ENCODE results near the gene CCDC85B. TPM values are rescaled to one million over a fixed set of nuclear protein-coding genes. Genes with fewer than 3 reads are reported as not detected.
A peak's percentile ranks its signal among the peaks of the same experiment; 100 is the strongest.

CCDC85B gene
- total and polyA plus RNA-seq, 2 of the 13 experiments (the other 11 are each of a cell fraction or from before 2014, with no cell fraction given) = 8.2 to 19.5 TPM

DNA sequence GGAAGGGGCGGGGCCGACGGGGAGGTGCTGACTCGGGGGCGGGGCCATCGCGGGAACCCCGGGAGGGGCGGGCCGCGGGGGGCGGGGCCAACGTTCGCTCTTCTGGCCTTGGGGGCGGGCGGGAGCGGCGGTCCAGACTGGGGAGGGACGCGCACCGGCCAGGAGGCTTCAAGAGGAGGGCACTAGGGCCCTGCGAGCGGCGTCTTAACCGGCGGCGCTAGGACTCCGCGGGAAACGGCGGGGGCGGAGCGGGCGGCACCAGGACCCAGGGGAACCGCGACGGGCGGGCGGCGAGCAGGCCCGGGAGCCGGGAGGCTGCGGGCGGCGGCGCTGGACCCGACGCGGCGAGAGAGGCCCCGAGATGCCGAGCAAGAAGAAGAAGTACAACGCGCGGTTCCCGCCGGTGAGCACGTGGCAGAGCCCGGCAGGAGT, 28.7 kb downstream of the CCDC85B start, which contains the start of gene DRAP1 (continued):
- TF ChIP-seq, protein P1, sequence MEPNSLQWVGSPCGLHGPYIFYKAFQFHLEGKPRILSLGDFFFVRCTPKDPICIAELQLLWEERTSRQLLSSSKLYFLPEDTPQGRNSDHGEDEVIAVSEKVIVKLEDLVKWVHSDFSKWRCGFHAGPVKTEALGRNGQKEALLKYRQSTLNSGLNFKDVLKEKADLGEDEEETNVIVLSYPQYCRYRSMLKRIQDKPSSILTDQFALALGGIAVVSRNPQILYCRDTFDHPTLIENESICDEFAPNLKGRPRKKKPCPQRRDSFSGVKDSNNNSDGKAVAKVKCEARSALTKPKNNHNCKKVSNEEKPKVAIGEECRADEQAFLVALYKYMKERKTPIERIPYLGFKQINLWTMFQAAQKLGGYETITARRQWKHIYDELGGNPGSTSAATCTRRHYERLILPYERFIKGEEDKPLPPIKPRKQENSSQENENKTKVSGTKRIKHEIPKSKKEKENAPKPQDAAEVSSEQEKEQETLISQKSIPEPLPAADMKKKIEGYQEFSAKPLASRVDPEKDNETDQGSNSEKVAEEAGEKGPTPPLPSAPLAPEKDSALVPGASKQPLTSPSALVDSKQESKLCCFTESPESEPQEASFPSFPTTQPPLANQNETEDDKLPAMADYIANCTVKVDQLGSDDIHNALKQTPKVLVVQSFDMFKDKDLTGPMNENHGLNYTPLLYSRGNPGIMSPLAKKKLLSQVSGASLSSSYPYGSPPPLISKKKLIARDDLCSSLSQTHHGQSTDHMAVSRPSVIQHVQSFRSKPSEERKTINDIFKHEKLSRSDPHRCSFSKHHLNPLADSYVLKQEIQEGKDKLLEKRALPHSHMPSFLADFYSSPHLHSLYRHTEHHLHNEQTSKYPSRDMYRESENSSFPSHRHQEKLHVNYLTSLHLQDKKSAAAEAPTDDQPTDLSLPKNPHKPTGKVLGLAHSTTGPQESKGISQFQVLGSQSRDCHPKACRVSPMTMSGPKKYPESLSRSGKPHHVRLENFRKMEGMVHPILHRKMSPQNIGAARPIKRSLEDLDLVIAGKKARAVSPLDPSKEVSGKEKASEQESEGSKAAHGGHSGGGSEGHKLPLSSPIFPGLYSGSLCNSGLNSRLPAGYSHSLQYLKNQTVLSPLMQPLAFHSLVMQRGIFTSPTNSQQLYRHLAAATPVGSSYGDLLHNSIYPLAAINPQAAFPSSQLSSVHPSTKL (CRISPR knock-in tag; IDR thresholded peaks at IDR 0.05) = peak; percentile 46; the same call in 1 of the 2 replicates
- peak; percentile 44 for TF ChIP-seq MED8 (CRISPR knock-in tag; IDR thresholded peaks at IDR 0.05; ENCODE audit: insufficient replicate concordance)
- peak; percentile 91 for TF ChIP-seq TARDBP (CRISPR knock-in tag; IDR thresholded peaks at IDR 0.05)
- TF ChIP-seq NR2F6 (IDR thresholded peaks at IDR 0.05) = no peak
- TF ChIP-seq NR2F6 (CRISPR knock-in tag; IDR thresholded peaks at IDR 0.05) = peak; percentile 68
- no peak for TF ChIP-seq FOSL1 (CRISPR knock-in tag; IDR thresholded peaks at IDR 0.05; ENCODE audit: borderline replicate concordance)
- no peak for TF ChIP-seq GZF1 (CRISPR knock-in tag; IDR thresholded peaks at IDR 0.05)
- TF ChIP-seq, protein P2, sequence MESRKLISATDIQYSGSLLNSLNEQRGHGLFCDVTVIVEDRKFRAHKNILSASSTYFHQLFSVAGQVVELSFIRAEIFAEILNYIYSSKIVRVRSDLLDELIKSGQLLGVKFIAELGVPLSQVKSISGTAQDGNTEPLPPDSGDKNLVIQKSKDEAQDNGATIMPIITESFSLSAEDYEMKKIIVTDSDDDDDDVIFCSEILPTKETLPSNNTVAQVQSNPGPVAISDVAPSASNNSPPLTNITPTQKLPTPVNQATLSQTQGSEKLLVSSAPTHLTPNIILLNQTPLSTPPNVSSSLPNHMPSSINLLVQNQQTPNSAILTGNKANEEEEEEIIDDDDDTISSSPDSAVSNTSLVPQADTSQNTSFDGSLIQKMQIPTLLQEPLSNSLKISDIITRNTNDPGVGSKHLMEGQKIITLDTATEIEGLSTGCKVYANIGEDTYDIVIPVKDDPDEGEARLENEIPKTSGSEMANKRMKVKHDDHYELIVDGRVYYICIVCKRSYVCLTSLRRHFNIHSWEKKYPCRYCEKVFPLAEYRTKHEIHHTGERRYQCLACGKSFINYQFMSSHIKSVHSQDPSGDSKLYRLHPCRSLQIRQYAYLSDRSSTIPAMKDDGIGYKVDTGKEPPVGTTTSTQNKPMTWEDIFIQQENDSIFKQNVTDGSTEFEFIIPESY (CRISPR knock-in tag; IDR thresholded peaks at IDR 0.05) = peak; percentile 75
- no peak for TF ChIP-seq MBNL3 (CRISPR knock-in tag; conservative IDR thresholded peaks at IDR 0.05)
- no peak for TF ChIP-seq MZF1 (CRISPR knock-in tag; IDR thresholded peaks at IDR 0.05; ENCODE audit: borderline replicate concordance)
- TF ChIP-seq ZNF747 (CRISPR knock-in tag; IDR thresholded peaks at IDR 0.05; ENCODE audit: borderline replicate concordance) = 0 out of 2 replicates have a peak, but pooled peaks have one; percentile 55
- no peak for TF ChIP-seq EEA1 (CRISPR knock-in tag; IDR thresholded peaks at IDR 0.05; ENCODE audit: borderline replicate concordance)
- no peak for TF ChIP-seq NRL (CRISPR knock-in tag; IDR thresholded peaks at IDR 0.05; ENCODE audit: borderline replicate concordance)
- TF ChIP-seq NPAS2 (CRISPR knock-in tag; IDR thresholded peaks at IDR 0.05; ENCODE audit: borderline replicate concordance) = no peak
- TF ChIP-seq, protein P3, sequence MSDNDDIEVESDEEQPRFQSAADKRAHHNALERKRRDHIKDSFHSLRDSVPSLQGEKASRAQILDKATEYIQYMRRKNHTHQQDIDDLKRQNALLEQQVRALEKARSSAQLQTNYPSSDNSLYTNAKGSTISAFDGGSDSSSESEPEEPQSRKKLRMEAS (IDR thresholded peaks at IDR 0.05) = peak; percentile 86
- no peak; the same call in 1 of the 2 replicates for TF ChIP-seq XBP1 (CRISPR knock-in tag; IDR thresholded peaks at IDR 0.05)
- TF ChIP-seq MTF1 (CRISPR knock-in tag; IDR thresholded peaks at IDR 0.05) = peak; percentile 51; the same call in 1 of the 2 replicates
- TF ChIP-seq ZNF570 (CRISPR knock-in tag; IDR thresholded peaks at IDR 0.05; ENCODE audit: borderline replicate concordance) = no peak
- TF ChIP-seq FLYWCH1 (CRISPR knock-in tag; IDR thresholded peaks at IDR 0.05) = no peak
- no peak for TF ChIP-seq ZNF737 (CRISPR knock-in tag; IDR thresholded peaks at IDR 0.05; ENCODE audit: borderline replicate concordance)
- 0 out of 2 replicates have a peak, but pooled peaks have one; percentile 32 for TF ChIP-seq GLI4 (CRISPR knock-in tag; IDR thresholded peaks at IDR 0.05; ENCODE audit: borderline replicate concordance)
- TF ChIP-seq, protein P4, sequence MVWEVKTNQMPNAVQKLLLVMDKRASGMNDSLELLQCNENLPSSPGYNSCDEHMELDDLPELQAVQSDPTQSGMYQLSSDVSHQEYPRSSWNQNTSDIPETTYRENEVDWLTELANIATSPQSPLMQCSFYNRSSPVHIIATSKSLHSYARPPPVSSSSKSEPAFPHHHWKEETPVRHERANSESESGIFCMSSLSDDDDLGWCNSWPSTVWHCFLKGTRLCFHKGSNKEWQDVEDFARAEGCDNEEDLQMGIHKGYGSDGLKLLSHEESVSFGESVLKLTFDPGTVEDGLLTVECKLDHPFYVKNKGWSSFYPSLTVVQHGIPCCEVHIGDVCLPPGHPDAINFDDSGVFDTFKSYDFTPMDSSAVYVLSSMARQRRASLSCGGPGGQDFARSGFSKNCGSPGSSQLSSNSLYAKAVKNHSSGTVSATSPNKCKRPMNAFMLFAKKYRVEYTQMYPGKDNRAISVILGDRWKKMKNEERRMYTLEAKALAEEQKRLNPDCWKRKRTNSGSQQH (CRISPR knock-in tag; IDR thresholded peaks at IDR 0.05; ENCODE audit: low read depth) = no peak
- TF ChIP-seq ZNF510 (CRISPR knock-in tag; IDR thresholded peaks at IDR 0.05; ENCODE audit: low read depth) = no peak
- peak; percentile 95 for TF ChIP-seq HOXA5 (CRISPR knock-in tag; IDR thresholded peaks at IDR 0.05)
- TF ChIP-seq MIER3 (CRISPR knock-in tag; IDR thresholded peaks at IDR 0.05; ENCODE audit: borderline replicate concordance) = peak; percentile 73; the same call in 1 of the 2 replicates

All from HepG2 (cell line).